Neural progenitor cell (in vitro differentiated cells): Measurements from ENCODE around the gene LRRC9.

ENCODE experiments used
- EZH2 ChIP-seq: fragments of 200-600 bp; sonication (generic); IDR thresholded peaks from 2 replicates; pipeline ENCODE4 v1.6.1; 2017; ENCODE audit warnings: antibody characterized with exemption, mild to moderate bottlenecking, moderate library complexity
- EZH2phosphoT487 ChIP-seq: fragments of 200-600 bp; sonication (generic); IDR thresholded peaks from 2 replicates; pipeline ENCODE4 v1.6.1; 2017; ENCODE audit warnings: antibody characterized with exemption
- TF ChIP-seq, protein P1 (sequence below): fragments of 200-600 bp; sonication (generic); IDR thresholded peaks from 2 replicates; pipeline ENCODE4 v1.5.1; 2017; ENCODE audit warnings: antibody characterized with exemption, mild to moderate bottlenecking

DNA sequence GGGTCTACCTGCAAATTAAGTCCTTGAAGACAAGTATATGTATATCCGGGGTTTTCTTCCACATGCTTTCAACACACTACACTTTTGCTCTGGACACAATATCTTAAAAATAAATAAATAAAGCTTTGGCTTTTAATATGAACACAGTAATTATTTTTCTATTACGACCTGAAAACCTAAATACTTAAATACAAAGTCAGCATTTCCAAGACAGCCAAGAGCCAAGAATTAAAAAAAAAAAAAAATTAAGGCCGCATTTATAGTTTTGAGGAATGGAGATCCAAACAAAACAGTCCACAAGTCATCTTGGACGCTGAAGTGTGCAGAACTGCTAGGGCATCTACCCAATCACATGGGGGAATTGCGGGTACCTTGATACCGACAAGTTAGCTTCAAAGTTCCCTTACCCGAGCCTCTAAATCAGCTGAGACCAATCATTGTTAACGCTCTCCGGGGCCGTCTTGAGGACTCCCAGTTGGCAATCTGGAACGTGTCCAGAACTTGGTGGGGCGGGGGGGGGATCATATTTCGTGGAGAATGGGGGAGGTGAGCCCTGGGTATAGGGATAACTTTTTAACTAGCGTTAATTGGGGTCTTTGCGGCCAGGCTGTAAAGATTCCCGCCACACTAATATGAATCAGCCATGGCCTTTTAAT, 171.0 kb downstream of the LRRC9 start:
- TF ChIP-seq, protein P1, sequence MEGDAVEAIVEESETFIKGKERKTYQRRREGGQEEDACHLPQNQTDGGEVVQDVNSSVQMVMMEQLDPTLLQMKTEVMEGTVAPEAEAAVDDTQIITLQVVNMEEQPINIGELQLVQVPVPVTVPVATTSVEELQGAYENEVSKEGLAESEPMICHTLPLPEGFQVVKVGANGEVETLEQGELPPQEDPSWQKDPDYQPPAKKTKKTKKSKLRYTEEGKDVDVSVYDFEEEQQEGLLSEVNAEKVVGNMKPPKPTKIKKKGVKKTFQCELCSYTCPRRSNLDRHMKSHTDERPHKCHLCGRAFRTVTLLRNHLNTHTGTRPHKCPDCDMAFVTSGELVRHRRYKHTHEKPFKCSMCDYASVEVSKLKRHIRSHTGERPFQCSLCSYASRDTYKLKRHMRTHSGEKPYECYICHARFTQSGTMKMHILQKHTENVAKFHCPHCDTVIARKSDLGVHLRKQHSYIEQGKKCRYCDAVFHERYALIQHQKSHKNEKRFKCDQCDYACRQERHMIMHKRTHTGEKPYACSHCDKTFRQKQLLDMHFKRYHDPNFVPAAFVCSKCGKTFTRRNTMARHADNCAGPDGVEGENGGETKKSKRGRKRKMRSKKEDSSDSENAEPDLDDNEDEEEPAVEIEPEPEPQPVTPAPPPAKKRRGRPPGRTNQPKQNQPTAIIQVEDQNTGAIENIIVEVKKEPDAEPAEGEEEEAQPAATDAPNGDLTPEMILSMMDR: no peak
- TF ChIP-seq EZH2 (no peak), EZH2phosphoT487 (no peak)
